ENCODE data around the gene HSPA4.
A peak's percentile ranks its signal among the peaks of the same experiment; 100 is the strongest.
"Not testable (repeated sequence)": the region's sequence is repeated elsewhere in the genome, so short reads cannot be mapped to it uniquely, and the experiment has no call there.

HSPA4 gene

GRCh38 chr5:133051542-133052316, at the start of gene HSPA4:
Gene HSPA4, plus strand, starts transcription at chr5:133052013. Its CDS starts 238 bp downstream, at chr5:133052251.
- peak; percentile 94 for DNase-seq

DNA sequence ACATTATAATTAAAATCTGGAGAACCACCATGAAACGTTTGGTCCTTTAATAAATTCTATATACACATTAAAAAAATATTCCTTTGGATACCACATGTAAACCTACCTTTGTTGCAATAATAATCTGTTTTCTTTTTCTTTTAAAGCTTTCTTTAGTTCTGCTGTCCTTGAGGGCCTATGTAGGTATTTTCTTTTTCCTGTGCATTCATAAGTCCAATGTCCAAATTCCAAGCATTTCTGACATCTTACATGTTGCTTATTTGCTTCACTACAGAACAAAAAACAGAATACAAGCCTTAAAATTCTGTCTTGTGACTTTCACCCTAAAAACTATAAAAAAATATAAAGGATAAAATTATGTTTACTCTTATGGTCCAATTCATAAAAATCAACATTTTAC, 45.2 kb upstream of the HSPA4 start:
- DNase-seq, result no peak

GRCh38 chr5:133008455-133008854, 43.4 kb upstream of the HSPA4 start:
- DNase-seq, result not testable (repeated sequence)

- no peak for DNase-seq
Measured at GRCh38 chr5:133015466-133015865, 36.3 kb upstream of the HSPA4 start.

- DNase-seq, result no peak
Measured at GRCh38 chr5:133017964-133018363, 33.8 kb upstream of the HSPA4 start.

- not testable (repeated sequence) for DNase-seq
Measured at GRCh38 chr5:133019471-133019870, 32.3 kb upstream of the HSPA4 start.

DNA sequence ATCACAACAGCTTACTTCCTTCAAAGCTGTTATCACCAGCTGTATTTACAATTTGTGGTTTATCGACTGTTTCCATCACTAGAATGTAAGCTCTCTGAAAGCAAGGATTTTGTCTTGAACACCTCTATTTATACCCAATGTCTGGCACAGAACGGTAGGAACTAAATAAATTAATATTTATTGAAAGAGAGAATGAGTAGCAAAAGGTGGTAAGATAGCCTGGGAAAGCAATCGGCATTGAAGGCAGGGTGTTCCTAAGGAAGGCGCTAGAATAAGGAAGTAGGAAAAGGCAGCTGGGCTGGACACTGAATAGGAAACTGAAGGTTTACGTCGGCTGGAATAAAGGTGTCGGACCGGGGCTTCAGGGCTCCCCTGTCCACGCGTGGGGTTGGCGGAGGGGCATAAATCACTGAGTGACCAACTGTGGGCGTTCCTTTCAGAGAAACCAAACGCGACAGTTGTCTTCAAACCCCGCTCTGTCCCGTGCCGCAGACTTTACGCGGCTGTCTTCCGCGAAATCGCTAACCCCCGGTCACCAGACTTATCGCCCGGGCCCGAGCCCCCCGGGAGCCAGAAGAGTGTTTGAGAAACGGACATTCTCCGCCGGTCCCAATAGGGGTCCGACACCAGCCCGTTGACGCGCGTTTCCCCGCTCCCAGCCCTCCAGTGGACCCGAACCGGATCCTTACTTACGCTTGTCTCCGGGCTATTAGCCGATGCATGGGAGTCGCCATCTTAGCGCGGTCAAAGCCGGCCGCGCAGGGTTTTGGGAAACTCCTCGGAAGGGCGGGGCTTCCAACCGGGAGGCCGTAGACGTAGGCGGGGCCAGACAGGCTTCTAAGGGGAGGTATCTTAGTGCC, 25.8 kb upstream of the HSPA4 start, which contains the start of gene ZCCHC10:
Gene ZCCHC10 (minus strand): TSS at position 746 of the 860 bp plus-strand sequence. CDS start 12 bp downstream, at position 734.
- DNase-seq, result peak; percentile 81

- DNase-seq, result no peak
Measured at GRCh38 chr5:133026664-133027153, 25.1 kb upstream of the HSPA4 start.

- no peak for DNase-seq
Measured at GRCh38 chr5:133029416-133029815, 22.4 kb upstream of the HSPA4 start.

GRCh38 chr5:133030343-133031005, 21.3 kb upstream of the HSPA4 start:
- no peak for DNase-seq

DNA sequence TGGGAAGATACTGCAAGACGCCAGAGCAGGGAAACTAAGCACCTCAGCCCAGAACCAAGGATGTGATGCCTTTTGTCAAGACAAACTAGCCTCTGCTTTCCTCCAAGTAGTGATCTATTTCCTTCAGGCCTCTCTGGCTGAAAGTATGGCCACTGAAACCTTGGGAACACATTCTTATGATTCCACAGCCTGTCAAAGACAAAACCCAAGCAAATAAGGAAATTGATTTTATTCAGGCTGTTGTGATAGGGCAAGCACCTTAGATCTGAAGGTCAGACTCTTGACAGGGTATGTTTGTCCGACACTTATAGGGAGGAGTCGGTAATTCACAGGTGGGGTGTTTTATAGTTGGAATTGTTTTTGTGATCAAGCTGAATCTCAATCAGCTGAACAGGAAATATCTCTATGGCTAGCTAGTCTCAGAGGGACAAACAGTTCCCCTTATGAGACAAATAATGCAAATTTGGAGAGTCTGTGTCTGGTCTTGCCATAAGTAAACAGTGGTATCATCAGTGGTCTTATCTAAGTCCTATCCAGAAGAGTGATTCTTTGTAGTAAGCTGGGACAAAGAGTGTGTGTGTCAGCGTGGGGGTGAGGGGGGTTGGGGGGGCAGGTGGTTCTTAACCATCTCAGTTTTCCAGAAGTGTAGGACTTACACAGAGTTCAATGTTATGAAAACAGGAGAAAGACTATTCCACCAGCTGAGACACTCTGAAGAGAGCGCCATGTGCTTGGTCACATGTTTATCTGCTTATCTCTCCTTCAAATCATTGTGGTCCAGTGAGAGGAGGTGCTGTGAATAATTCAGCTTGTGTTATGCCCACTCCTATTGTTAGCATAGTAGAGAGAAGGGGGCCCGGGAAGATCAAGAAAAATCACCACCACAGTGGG, 18.7 kb upstream of the HSPA4 start:
- no peak for DNase-seq

DNA sequence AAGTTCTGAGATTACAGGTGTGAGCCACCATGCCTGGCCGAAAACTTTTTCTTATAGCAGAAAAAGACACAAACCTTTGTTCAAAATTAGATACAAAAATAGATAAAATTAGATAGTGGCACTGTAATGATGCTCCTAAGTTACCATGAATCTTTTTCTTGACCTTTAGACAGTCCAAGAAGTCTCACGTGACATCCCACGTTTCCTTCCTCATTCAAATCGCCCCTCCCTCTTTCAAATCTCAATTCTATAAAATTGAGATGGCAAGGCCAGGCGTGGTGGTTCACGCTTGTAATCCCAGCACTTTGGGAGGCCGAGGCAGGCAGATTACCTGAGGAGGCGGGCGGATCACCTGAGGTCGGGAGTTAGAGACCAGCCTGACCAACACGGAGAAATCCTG, 17.7 kb upstream of the HSPA4 start:
- no peak for DNase-seq

GRCh38 chr5:133035224-133035623, 16.6 kb upstream of the HSPA4 start:
- no peak for DNase-seq

DNA sequence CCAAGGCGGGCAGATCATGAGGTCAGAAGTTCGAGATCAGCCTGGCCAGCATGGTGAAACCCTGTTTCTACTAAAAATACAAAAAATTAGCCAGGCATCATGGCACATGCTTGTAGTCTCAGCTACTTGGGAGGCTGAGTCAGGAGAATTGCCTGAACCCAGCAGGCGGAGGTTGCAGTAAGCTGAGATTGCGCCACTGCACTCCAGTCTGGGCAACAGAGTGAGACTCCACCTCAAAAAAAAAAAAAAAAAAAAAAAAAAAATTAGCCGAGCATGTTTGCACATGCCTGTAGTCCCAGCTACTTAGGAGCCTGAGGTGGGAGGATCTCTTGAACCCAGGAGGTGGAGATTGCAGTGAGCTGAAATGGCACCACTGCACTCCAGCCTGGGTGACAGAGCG, 15.1 kb upstream of the HSPA4 start:
- DNase-seq, result not testable (repeated sequence)

DNA sequence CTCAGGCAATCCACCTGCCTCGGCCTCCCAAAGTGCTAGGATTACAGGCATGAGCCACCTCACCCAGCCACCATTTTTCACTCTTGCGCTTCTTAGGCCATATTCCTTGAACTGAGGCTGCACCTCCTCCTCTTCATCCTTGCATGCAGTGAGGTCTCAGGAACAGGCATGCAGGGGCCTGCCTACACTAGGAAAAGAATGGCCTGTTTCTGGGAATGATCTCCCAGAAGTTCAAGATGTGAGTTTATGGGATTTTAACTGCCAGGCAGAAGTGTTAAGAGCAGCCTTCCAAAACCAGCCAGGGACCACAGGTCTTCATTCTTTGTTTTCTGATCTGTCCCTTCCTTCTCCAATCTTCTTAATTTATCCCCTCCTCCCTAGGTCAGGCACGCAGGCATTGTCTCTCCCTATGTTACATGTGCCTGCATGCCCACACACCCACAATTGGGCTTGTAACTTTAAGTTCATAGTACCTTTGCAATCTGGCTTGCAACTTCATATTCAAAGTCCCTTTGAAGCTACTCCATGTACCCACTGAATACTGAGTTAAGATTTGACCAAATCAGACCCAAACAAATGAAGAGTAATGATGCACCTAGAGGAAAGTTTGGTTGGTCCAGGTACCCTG, 10.5 kb upstream of the HSPA4 start:
- DNase-seq, result no peak

DNA sequence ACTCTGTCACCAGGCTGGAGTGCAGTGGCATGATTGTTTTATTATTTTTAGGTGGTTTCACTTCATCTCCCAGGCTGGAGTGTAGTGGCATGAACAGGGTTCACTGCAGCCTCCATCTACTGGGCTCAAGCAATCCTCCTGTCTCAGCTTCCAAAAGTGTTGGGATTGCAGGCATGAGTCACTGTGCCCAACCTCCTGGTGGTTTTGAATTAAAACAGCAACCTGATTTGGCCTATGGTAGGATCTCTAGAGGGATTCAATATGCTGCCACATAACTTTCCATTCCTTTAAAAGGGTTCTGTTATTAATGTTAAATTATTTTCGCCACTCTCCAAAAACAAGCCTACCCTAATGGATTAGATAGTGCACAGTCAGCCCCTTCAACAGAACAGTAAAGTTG, 9.9 kb upstream of the HSPA4 start:
- DNase-seq, result no peak

GRCh38 chr5:133046560-133046959, 5.3 kb upstream of the HSPA4 start:
- not testable (repeated sequence) for DNase-seq

- DNase-seq, result no peak
Measured at GRCh38 chr5:133047404-133047803, 4.4 kb upstream of the HSPA4 start.

DNA sequence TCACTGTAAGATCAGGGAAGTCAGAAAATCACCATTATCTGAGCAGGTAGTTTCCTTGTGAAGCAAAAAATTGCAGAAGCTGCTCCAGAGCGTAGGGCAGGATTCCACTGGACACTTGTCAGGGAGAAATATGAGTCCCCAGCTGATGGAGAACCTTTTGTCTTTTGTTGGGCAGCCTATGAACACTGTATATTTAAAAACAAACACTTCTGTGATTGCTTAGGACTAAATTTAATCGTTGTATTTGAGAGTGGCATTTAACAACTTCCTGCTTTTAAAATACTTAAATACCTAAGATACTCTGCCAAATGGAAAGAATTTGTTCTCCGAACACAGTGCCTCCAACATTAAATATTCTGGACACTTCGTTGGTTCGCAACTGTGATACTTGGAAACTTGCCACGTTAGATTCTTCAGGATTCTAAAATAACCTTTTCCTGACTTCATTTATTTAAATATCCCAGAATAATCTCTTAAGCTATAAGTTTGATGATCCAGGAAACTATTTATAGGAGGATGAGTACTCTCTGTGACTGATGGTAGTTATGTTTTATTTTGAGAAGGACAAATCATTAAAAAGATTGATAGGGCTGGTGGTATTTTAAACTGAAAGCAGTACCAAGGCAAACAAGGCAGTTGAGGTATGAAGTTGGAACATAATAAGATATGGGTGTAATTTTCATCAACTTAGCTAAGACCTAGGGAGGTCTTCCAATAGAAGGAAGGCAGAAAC, 2.7 kb upstream of the HSPA4 start:
- no peak for DNase-seq

DNA sequence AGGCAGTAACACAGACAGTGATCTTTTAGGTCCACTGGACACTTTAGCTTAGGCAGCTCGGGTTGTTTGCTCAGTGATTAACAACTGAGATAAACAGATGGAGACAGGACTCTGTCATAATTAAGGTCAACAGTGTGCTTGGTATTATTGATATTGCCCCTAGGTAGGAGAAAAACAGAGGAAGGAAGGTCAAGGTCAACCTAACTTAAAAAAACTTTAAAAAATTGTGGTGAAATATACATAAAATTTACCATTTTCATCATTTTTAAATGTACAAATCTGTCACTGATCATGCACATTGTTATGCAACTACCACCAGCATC, 2.1 kb upstream of the HSPA4 start:
- no peak for DNase-seq

DNA sequence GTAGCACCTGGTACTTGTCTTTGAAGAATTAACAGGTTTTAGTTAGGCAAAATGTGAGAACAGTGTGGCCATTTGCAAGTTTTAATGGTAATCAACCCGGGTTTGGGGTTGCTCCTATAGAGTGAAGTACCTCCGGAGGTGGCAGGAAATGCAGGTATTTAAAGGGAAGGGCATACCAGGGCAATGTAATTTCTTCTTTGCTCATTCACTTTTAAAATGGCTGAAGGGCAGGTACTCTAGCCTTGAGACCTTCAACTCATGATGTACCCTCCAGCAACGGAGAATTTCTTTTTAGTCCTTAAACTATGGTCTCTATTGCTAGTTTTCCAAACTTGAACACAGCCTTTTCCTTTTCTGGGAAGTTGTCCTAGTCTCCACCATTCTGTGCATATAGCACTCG, 1.3 kb upstream of the HSPA4 start:
- DNase-seq, result no peak

Measured in NCI-H510A treated with DMSO at 0.1 percent for 48 hours (cell line).